DND-41 (cell line): Measurements from ENCODE around the gene SLF2.

Experiments used
- CTCF ChIP-seq: IDR thresholded peaks from 2 replicates; pipeline ENCODE4 v1.5.1; 2012; ENCODE audit warnings: borderline replicate concordance, low read length, moderate library complexity, mild to moderate bottlenecking; ENCODE audit not compliant: poor library complexity, severe bottlenecking; ENCODE audit errors: extremely low read depth
- EZH2 ChIP-seq: IDR thresholded peaks from 3 replicates; pipeline ENCODE4 v1.6.1; 2012; ENCODE audit warnings: borderline replicate concordance, low read depth, mild to moderate bottlenecking, moderate library complexity, low read length, inconsistent platforms; ENCODE audit not compliant: severe bottlenecking

- no peak for TF ChIP-seq CTCF
- TF ChIP-seq EZH2, result no peak
Measured at GRCh38 chr10:100869399-100869798, 43.4 kb upstream of the SLF2 start.
